Endothelial cell of umbilical vein (primary cell): ENCODE results near the gene WDR7. TPM values are rescaled to one million over a fixed set of nuclear protein-coding genes. Genes with fewer than 3 reads are reported as not detected.

Experiments used
- BruUV-seq: library from RNA; stranded (reverse); fragments of 400-500 nt; replicated peaks from 2 replicates; lab custom pipeline; 2021; lab: Mats Ljungman, UMichigan
- CTCF ChIA-PET: fragments of 300-600, 350-600 bp; sonication (Branson Sonifier 250); formaldehyde crosslinking; loops from one replicate; lab custom pipeline; 2021; ENCODE audit warnings: antibody characterized with exemption, inconsistent platforms; lab: Charles Lee
- POLR2A ChIA-PET: fragments of 300-600, 350-600 bp; sonication (Branson Sonifier 250); formaldehyde crosslinking; loops from one replicate; lab custom pipeline; 2021; ENCODE audit warnings: antibody characterized with exemption, inconsistent platforms; lab: Charles Lee
- DNase-seq: peaks from one replicate; pipeline ENCODE4 v3.0.0-alpha.2; 2011; ENCODE audit warnings: low read depth, low spot score
- FAIRE-seq: peaks from 2 replicates; lab custom pipeline; 2011; peaks lifted over from hg19 to GRCh38; lab: Jason Lieb, UNC
- H2AFZ ChIP-seq: 2 replicates; pipeline ENCODE4 v1.6.0; 2012; ENCODE audit warnings: low read depth, low read length, control low read depth, inconsistent platforms
- H3K27ac ChIP-seq: 2 replicates; pipeline ENCODE4 v1.5.1; 2011; ENCODE audit warnings: low read depth, mild to moderate bottlenecking, control low read depth, low read length, moderate library complexity; ENCODE audit not compliant: insufficient read depth
- H3K27me3 ChIP-seq, 2 experiments: 2 replicates each; pipeline versions ENCODE4 v1.6.0 to v1.6.1; 2011; ENCODE audit warnings: low read length in 2 of 2, mixed read lengths in 1 of 2; ENCODE audit not compliant: control insufficient read depth in 2 of 2, insufficient read depth in 2 of 2
- H3K36me3 ChIP-seq, 2 experiments: 2 replicates in 1 of 2; 3 replicates in 1 of 2; pipeline ENCODE4 v1.5.1; 2011; ENCODE audit warnings: low read length in 2 of 2, mild to moderate bottlenecking in 1 of 2, moderate library complexity in 1 of 2; ENCODE audit not compliant: control insufficient read depth in 2 of 2, insufficient read depth in 2 of 2; ENCODE audit errors: extremely low read depth in 1 of 2
- H3K4me1 ChIP-seq: 3 replicates; pipeline ENCODE4 v1.5.1; 2011; ENCODE audit warnings: mild to moderate bottlenecking, low read length; ENCODE audit not compliant: control insufficient read depth, insufficient read depth; ENCODE audit errors: extremely low read depth
- H3K4me2 ChIP-seq: 2 replicates; pipeline ENCODE4 v1.6.1; 2011; ENCODE audit warnings: low read length, control low read depth, mixed read lengths; ENCODE audit not compliant: insufficient read depth
- H3K4me3 ChIP-seq, 3 experiments: fragments of 200-600 bp in 1 of 3; sonication (generic), shearing (Covaris generic) in 1 of 3; replicated peaks in 1 of 3; 2 replicates each; pipeline ENCODE4 v1.5.1; 2011 to 2016; ENCODE audit warnings: control low read depth in 3 of 3, low read length in 3 of 3, mild to moderate bottlenecking in 2 of 3, inconsistent platforms in 1 of 3, low read depth in 1 of 3, moderate library complexity in 1 of 3; ENCODE audit not compliant: insufficient read depth in 1 of 3
- H3K79me2 ChIP-seq: 2 replicates; pipeline ENCODE4 v1.6.0; 2012; ENCODE audit warnings: low read length, inconsistent platforms; ENCODE audit not compliant: control insufficient read depth, insufficient read depth
- H3K9ac ChIP-seq: replicated peaks from 2 replicates; pipeline ENCODE3; 2011; ENCODE audit warnings: low read length, control low read depth; ENCODE audit not compliant: insufficient read depth; ENCODE audit errors: extremely low read depth
- H3K9me1 ChIP-seq: replicated peaks from 3 replicates; pipeline ENCODE4 v1.6.0; 2011; ENCODE audit warnings: mild to moderate bottlenecking, low read length; ENCODE audit not compliant: control insufficient read depth, insufficient read depth; ENCODE audit errors: extremely low read depth
- H3K9me3 ChIP-seq: replicated peaks from 2 replicates; pipeline ENCODE4 v1.5.1; 2012; ENCODE audit warnings: low read length, inconsistent platforms; ENCODE audit not compliant: control insufficient read depth, insufficient read depth
- H4K20me1 ChIP-seq: replicated peaks from 2 replicates; pipeline ENCODE3; 2011; ENCODE audit warnings: mild to moderate bottlenecking, low read length; ENCODE audit not compliant: control insufficient read depth, insufficient read depth; ENCODE audit errors: extremely low read depth
- FOS ChIP-seq: IDR thresholded peaks from 2 replicates; pipeline ENCODE4 v1.6.1; 2011; ENCODE audit warnings: mild to moderate bottlenecking, low read length, moderate library complexity, borderline replicate concordance; ENCODE audit not compliant: insufficient read depth
- JUN ChIP-seq: IDR thresholded peaks from 2 replicates; pipeline ENCODE4 v1.6.1; 2011; ENCODE audit warnings: borderline replicate concordance, low read depth; ENCODE audit not compliant: insufficient read length, insufficient read depth
- MYC ChIP-seq: IDR thresholded peaks from one replicate; pipeline ENCODE4 v1.6.1; 2011; ENCODE audit warnings: mild to moderate bottlenecking, low read depth, low read length
- POLR2AphosphoS5 ChIP-seq: IDR thresholded peaks from 2 replicates; pipeline ENCODE4 v1.6.1; 2012; ENCODE audit warnings: low read depth, mild to moderate bottlenecking, control low read depth, low read length, moderate library complexity; ENCODE audit not compliant: insufficient read depth
- dilution Hi-C: fragments of 300-500 bp; cut with MboI; formaldehyde crosslinking; loops from one replicate; pipeline ENCODE4 v1.15.0; 2019; ENCODE audit warnings: low sequenced_read_pairs; ENCODE audit not compliant: extremely low pct_ligation_motif_present
- intact Hi-C: fragments of 100-400 bp; cut with micrococcal nuclease; formaldehyde crosslinking; loops from one replicate; pipeline ENCODE4 v1.10.0; 2022
- polyA plus RNA-seq, 4 experiments: library from polyadenylated mRNA; depleted of rRNA in 3 of 4; stranded (reverse) in 3 of 4; unstranded in 1 of 4; fragments of >200 nt; gene quantifications; 2 replicates each; pipeline versions ENCODE4 v1.2.1 to v1.2.3, GENCODE V29; 2011 to 2012; ENCODE audit warnings: missing spikeins in 1 of 4
- total RNA-seq: library from RNA; stranded (reverse); gene quantifications from 2 replicates; pipeline ENCODE4 v1.2.3, GENCODE V29; 2021
- TF ChIP-seq, protein P1 (sequence below): IDR thresholded peaks from 2 replicates; pipeline ENCODE4 v1.6.1; 2011; ENCODE audit not compliant: insufficient read depth, insufficient read length
- TF ChIP-seq, protein P2 (sequence below), 2 donors: IDR thresholded peaks; 1 replicate in 1 of 2; 2 replicates in 1 of 2; pipeline ENCODE4 v1.5.1; 2011; ENCODE audit warnings: low read length in 2 of 2, mild to moderate bottlenecking in 2 of 2, moderate library complexity in 2 of 2, control low read depth in 1 of 2, inconsistent platforms in 1 of 2, low read depth in 1 of 2; ENCODE audit not compliant: insufficient read depth in 1 of 2; ENCODE audit errors: extremely low read depth in 1 of 2

Gene WDR7
- total and polyA plus RNA-seq, 2 donors (not counting 3 experiments of a cell fraction or from before 2014, with no cell fraction given): 5.9 to 19.0 TPM

DNA sequence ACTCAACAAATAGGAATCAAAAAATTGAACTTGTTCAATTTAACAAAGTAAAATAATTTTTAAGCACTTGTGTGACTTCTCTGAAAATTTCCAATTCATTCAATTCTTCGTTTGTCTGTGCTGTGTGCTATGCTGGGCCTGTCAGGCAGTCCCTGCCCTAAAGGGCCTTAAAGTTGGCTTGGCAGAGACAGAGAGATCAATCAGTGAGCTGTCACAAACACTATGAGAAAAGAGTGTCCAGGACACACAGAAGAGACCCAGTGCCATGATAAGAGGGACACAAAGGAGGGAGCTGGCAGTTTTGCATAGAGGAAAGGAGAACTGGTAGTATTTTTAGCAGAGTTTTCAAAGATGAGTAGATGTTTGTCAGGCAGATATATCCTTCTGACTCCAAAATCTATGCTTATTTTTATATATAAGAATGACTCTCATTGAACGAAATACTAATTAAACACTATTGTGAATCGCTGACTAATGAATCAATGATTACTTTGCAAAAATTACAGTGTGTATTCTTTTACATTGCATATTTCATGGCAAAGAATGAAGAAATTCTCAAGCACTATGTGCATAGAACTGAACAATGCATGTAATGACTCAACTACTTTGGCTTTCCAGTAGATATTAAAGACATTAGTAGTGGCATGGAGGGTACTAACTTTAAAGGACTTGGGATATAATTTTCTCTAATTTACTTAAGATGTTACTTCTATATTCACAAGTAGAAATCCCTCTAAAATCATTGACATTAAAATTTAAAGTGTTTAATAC, 302.5 kb downstream of the WDR7 start:
- POLR2A ChIA-PET: no interaction called here
- CTCF ChIA-PET: no interaction called here
- no peak overlapping the region for H3K27ac ChIP-seq
- TF ChIP-seq, protein P1, sequence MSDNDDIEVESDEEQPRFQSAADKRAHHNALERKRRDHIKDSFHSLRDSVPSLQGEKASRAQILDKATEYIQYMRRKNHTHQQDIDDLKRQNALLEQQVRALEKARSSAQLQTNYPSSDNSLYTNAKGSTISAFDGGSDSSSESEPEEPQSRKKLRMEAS: no peak
- TF ChIP-seq FOS (no peak), POLR2AphosphoS5 (no peak), MYC (no peak), JUN (no peak)
- TF ChIP-seq, protein P2, sequence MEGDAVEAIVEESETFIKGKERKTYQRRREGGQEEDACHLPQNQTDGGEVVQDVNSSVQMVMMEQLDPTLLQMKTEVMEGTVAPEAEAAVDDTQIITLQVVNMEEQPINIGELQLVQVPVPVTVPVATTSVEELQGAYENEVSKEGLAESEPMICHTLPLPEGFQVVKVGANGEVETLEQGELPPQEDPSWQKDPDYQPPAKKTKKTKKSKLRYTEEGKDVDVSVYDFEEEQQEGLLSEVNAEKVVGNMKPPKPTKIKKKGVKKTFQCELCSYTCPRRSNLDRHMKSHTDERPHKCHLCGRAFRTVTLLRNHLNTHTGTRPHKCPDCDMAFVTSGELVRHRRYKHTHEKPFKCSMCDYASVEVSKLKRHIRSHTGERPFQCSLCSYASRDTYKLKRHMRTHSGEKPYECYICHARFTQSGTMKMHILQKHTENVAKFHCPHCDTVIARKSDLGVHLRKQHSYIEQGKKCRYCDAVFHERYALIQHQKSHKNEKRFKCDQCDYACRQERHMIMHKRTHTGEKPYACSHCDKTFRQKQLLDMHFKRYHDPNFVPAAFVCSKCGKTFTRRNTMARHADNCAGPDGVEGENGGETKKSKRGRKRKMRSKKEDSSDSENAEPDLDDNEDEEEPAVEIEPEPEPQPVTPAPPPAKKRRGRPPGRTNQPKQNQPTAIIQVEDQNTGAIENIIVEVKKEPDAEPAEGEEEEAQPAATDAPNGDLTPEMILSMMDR (IDR thresholded peaks at IDR 0.05; ENCODE audit: extremely low read depth in 1 of 2, insufficient read depth in 1 of 2, low read depth in 1 of 2, low read length in 2 of 2): no peak
- BruUV-seq: no TSS peak
- DNase-seq (no peak), FAIRE-seq (no peak)
- intact Hi-C loops (no loop called here), dilution Hi-C loops (no loop called here)
- H3K9me3 ChIP-seq: no peaks in the 10 kb centered on the region
- no peak overlapping the region for H3K4me3 ChIP-seq
- H3K9me1 ChIP-seq: no peaks in the 10 kb centered on the region
- H3K4me2 ChIP-seq: no peak overlapping the region
- no peaks in the 10 kb centered on the region for H3K79me2 ChIP-seq
- no peaks in the 10 kb centered on the region for H3K36me3 ChIP-seq
- H3K4me1 ChIP-seq: no peaks in the 10 kb centered on the region
- no peaks in the 10 kb centered on the region for H4K20me1 ChIP-seq
- H3K9ac ChIP-seq: no peak overlapping the region
- H3K27me3 ChIP-seq: no peaks in the 10 kb centered on the region
- no peak overlapping the region for H2AFZ ChIP-seq
